Activated CD4-positive, alpha-beta memory T cell treated with anti-CD3 and anti-CD28 coated beads for 36 hours (primary cell): ENCODE measurements around the gene OR7G2. TPM values are rescaled to one million over a fixed set of nuclear protein-coding genes. Genes with fewer than 3 reads are reported as not detected.

Experiments used
- total RNA-seq, 2 experiments: library from RNA; stranded (reverse); gene quantifications; one replicate each; pipeline ENCODE4 v1.2.3, GENCODE V29; 2021

The OR7G2 gene
- total RNA-seq, 2 experiments from 2014 or later: not detected

Other genes starting within 250 kb of the OR7G2 start
- gene MUC16, start 97.1 kb downstream of the OR7G2 start, total RNA-seq: not detected
- gene OR1M1, start 20.4 kb downstream of the OR7G2 start, total RNA-seq: not detected
- gene OR7G1, start 8.3 kb upstream of the OR7G2 start, total RNA-seq: not detected
- not detected for gene OR7G3, start 19.5 kb upstream of the OR7G2 start, total RNA-seq
- gene ZNF317, start 32.9 kb upstream of the OR7G2 start, total RNA-seq: 10 to 100 TPM; 31.8 to 31.9 TPM
- under 1 TPM in 1 of 2 experiments, not detected in 1; 0.17 TPM for gene OR7D2, start 71.5 kb upstream of the OR7G2 start, total RNA-seq
- not detected for gene OR7D4, start 112.1 kb upstream of the OR7G2 start, total RNA-seq
- not detected for gene OR7E24, start 143.5 kb upstream of the OR7G2 start, total RNA-seq
- 1 to 10 TPM; 5.8 to 6.8 TPM for gene ZNF699, start 202.4 kb upstream of the OR7G2 start, total RNA-seq
- 1 to 10 TPM; 8.0 to 9.4 TPM for gene ZNF559, start 216.7 kb upstream of the OR7G2 start, total RNA-seq